Esophagus muscularis mucosa (tissue), 3 donors: ENCODE results near the gene ANKRD18B.
"Not testable (repeated sequence)": the region's sequence is repeated elsewhere in the genome, so short reads cannot be mapped to it uniquely, and the experiment has no call there.

Experiments used
- CTCF ChIP-seq, 3 experiments: fragments of 200-600 bp in 2 of 3; fragments of 450-650 bp in 1 of 3; sonication (generic) in 2 of 3; IDR thresholded peaks; one replicate each; pipeline ENCODE4 v1.5.1; 2017 to 2019; ENCODE audit warnings: antibody characterized with exemption in 3 of 3, mild to moderate bottlenecking in 2 of 3, moderate library complexity in 1 of 3
- POLR2A ChIP-seq: fragments of 450-650 bp; IDR thresholded peaks from one replicate; pipeline ENCODE4 v1.6.1; 2017; ENCODE audit warnings: antibody characterized with exemption, moderate library complexity, mild to moderate bottlenecking, low read depth

GRCh38 chr9:33597386-33597785, 73.3 kb downstream of the ANKRD18B start:
- TF ChIP-seq CTCF (IDR thresholded peaks at IDR 0.05); POLR2A: not testable (repeated sequence)
